Activated CD4-positive, alpha-beta memory T cell treated with anti-CD3 and anti-CD28 coated beads for 36 hours (primary cell): ENCODE measurements around the gene RPL22L1. TPM values are rescaled to one million over a fixed set of nuclear protein-coding genes. Genes with fewer than 3 reads are reported as not detected.
"Not testable (repeated sequence)": the region's sequence is repeated elsewhere in the genome, so short reads cannot be mapped to it uniquely, and the experiment has no call there.

Experiments
- CTCF ChIA-PET: fragments of 350-600 bp; sonication (Branson Sonifier 250); formaldehyde crosslinking; loops from one replicate; lab custom pipeline; 2021; ENCODE audit warnings: antibody characterized with exemption, inconsistent platforms; lab: Charles Lee
- POLR2A ChIA-PET: fragments of 350-600 bp; sonication (Branson Sonifier 250); formaldehyde crosslinking; loops from one replicate; lab custom pipeline; 2021; ENCODE audit warnings: antibody characterized with exemption; lab: Charles Lee
- DNase-seq: peaks from one replicate; pipeline ENCODE4 v3.0.0-alpha.2; 2020
- H3K27ac Mint-ChIP-seq: one replicate; pipeline ENCODE4 v1.8.0; 2021; ENCODE audit warnings: mixed read lengths
- H3K27me3 Mint-ChIP-seq: one replicate; pipeline ENCODE4 v1.8.0; 2021; ENCODE audit warnings: mixed read lengths
- H3K36me3 Mint-ChIP-seq: one replicate; pipeline ENCODE4 v1.8.0; 2021; ENCODE audit warnings: mixed read lengths
- H3K4me1 Mint-ChIP-seq: one replicate; pipeline ENCODE4 v1.8.0; 2021; ENCODE audit warnings: low read depth, mixed read lengths
- H3K4me3 Mint-ChIP-seq: one replicate; pipeline ENCODE4 v1.8.0; 2021; ENCODE audit warnings: mild to moderate bottlenecking, mixed read lengths
- H3K9me3 Mint-ChIP-seq: one replicate; pipeline ENCODE4 v1.8.0; 2021; ENCODE audit warnings: mixed read lengths
- intact Hi-C: fragments of 100-400 bp; cut with micrococcal nuclease; formaldehyde crosslinking; loops from one replicate; pipeline ENCODE4 v1.15.1; 2023
- total RNA-seq, 2 experiments: library from RNA; stranded (reverse); gene quantifications; one replicate each; pipeline ENCODE4 v1.2.3, GENCODE V29; 2021

Gene RPL22L1
- total RNA-seq, 2 experiments from 2014 or later, result 379 to 382 TPM

DNA sequence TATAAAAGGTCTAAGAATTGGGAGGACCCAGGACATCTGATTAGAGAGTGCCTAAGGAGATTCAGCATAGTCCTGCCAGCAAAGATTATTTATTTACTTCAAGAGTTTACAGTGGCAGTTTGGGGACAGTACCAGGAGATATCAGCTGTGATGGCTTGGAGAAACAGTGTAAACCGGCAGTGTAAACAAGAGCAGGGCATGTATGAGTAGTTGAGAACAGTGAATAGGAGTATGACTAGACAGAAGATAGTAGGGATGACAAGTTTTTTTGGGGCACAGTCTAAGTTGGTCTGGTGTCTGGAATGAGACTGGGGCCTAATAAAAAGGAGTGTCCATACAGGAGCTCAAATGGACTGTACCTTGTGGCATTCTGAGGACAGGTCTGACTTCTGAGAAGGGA lies 51.7 kb downstream of the RPL22L1 start:
- H3K9me3 Mint-ChIP-seq, CTCF ChIA-PET, H3K27ac Mint-ChIP-seq, H3K4me3 Mint-ChIP-seq, DNase-seq, H3K4me1 Mint-ChIP-seq, H3K36me3 Mint-ChIP-seq, H3K27me3 Mint-ChIP-seq, POLR2A ChIA-PET: not testable (repeated sequence)
- intact Hi-C loops, result loop anchor here (10.0 kb wide), 1 partner anchor 634 kb away; the partner anchor contains the start of gene PHC3

- POLR2A ChIA-PET, DNase-seq, H3K27me3 Mint-ChIP-seq, H3K9me3 Mint-ChIP-seq, H3K4me3 Mint-ChIP-seq, H3K27ac Mint-ChIP-seq, H3K36me3 Mint-ChIP-seq, H3K4me1 Mint-ChIP-seq: not testable (repeated sequence)
- intact Hi-C loops, result loop anchor here (10.0 kb wide), 1 partner anchor 633 kb away; the partner anchor contains the start of gene PHC3
- CTCF ChIA-PET, result interaction anchor here (9.4 kb wide), 1 partner anchor 403 kb away, joined by 226 read pairs; no protein-coding TSS in a partner anchor
Measured at GRCh38 chr3:170817471-170817870, 52.5 kb downstream of the RPL22L1 start.

- CTCF ChIA-PET, result interaction anchor here (9.4 kb wide), 1 partner anchor 403 kb away, joined by 226 read pairs; no protein-coding TSS in a partner anchor
- H3K4me1 Mint-ChIP-seq, result peaks cover under 1% of the 10 kb centered on the region
- H3K9me3 Mint-ChIP-seq, result no peaks in the 10 kb centered on the region
- DNase-seq, result no peak
- H3K27ac Mint-ChIP-seq, result no peak overlapping the region
- H3K4me3 Mint-ChIP-seq, result no peak overlapping the region
- H3K36me3 Mint-ChIP-seq, result no peaks in the 10 kb centered on the region
- intact Hi-C loops, result loop anchor here (10.0 kb wide), 1 partner anchor 632 kb away; the partner anchor contains the start of gene PHC3
- peaks cover 7% of the 10 kb centered on the region for H3K27me3 Mint-ChIP-seq
- POLR2A ChIA-PET, result no interaction called here
Measured at GRCh38 chr3:170816841-170817240, 53.2 kb downstream of the RPL22L1 start.

- ChIA-PET CTCF (interaction anchor here (9.4 kb wide), 1 partner anchor 402 kb away, joined by 226 read pairs; no protein-coding TSS in a partner anchor), POLR2A (no interaction called here)
- DNase-seq, result no peak
- Mint-ChIP-seq H3K36me3 (no peaks in the 10 kb centered on the region), H3K9me3 (no peaks in the 10 kb centered on the region), H3K4me3 (no peak overlapping the region), H3K27ac (no peak overlapping the region), H3K27me3 (peaks cover 3% of the 10 kb centered on the region), H3K4me1 (peaks cover 2% of the 10 kb centered on the region)
- intact Hi-C loops, result loop anchor here (10.0 kb wide), 1 partner anchor 632 kb away; the partner anchor contains the start of gene PHC3
Measured at GRCh38 chr3:170816341-170816740, 53.7 kb downstream of the RPL22L1 start.

DNA sequence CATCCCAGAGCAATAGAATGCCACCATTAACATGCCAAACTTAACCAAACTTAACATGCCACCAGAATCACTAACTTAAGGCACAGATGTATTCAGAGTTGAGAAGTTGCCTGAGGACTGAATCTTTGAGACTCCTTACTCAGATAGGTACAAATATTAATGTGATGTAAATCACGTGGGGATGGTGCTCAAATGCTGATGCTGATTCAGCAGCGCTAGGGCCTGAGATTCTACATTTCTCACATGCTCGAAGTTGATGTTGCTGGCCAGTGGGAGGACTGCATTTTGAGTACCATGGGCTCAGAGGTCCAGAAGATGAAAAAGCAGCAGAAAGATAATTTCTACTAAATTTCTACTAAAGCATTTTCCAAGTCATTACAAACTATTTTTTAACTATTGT lies 54.1 kb downstream of the RPL22L1 start:
- H3K9me3 Mint-ChIP-seq, result no peaks in the 10 kb centered on the region
- CTCF ChIA-PET, result interaction anchor here (9.4 kb wide), 1 partner anchor 402 kb away, joined by 226 read pairs; no protein-coding TSS in a partner anchor
- no peak overlapping the region for H3K27ac Mint-ChIP-seq
- peaks cover 2% of the 10 kb centered on the region for H3K4me1 Mint-ChIP-seq
- intact Hi-C loops, result loop anchor here (10.0 kb wide), 1 partner anchor 631 kb away; the partner anchor contains the start of gene PHC3
- H3K36me3 Mint-ChIP-seq, result no peaks in the 10 kb centered on the region
- no peak for DNase-seq
- H3K27me3 Mint-ChIP-seq, result peaks cover 1% of the 10 kb centered on the region
- POLR2A ChIA-PET, result no interaction called here
- no peak overlapping the region for H3K4me3 Mint-ChIP-seq

DNA sequence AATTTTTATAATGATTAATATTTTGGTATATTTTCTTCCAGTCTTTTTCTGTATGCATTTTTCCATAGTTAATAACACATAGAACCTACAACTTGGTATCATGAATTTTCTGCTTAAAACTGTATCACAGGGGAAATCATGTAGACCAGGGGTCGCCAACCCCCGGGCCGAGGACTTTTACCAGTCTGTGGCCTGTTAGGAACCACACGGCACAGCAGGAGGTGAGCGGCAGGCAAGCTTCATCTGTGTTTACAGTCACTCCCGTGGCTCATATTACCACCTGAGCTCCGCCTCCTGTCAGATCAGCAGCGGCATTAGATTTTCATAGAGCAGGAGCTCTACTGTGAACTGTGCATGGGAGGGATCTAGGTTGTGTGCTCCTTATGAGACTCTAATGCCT lies 54.7 kb downstream of the RPL22L1 start:
- Mint-ChIP-seq H3K36me3 (no peaks in the 10 kb centered on the region), H3K9me3 (no peaks in the 10 kb centered on the region), H3K27ac (no peak overlapping the region), H3K27me3 (peaks cover 1% of the 10 kb centered on the region), H3K4me1 (peaks cover 2% of the 10 kb centered on the region), H3K4me3 (no peak overlapping the region)
- ChIA-PET CTCF (interaction anchor here (9.4 kb wide), 1 partner anchor 401 kb away, joined by 226 read pairs; no protein-coding TSS in a partner anchor), POLR2A (no interaction called here)
- intact Hi-C loops, result loop anchor here (10.0 kb wide), 1 partner anchor 631 kb away; the partner anchor contains the start of gene PHC3
- DNase-seq, result no peak

Other genes starting within 250 kb of the RPL22L1 start
- gene EIF5A2, start 38.4 kb upstream of the RPL22L1 start, total RNA-seq, result 1 to 10 TPM; 5.7 to 8.7 TPM
- not detected for gene SLC2A2, start 156.5 kb upstream of the RPL22L1 start, total RNA-seq